GM23248 (cell line): Measurements from ENCODE around the gene NIPBL.

Source experiments
- EZH2 ChIP-seq: fragments of 200-600 bp; sonication (generic); IDR thresholded peaks from 2 replicates; pipeline ENCODE4 v1.6.1; 2018; ENCODE audit warnings: antibody characterized with exemption, mild to moderate bottlenecking; ENCODE audit not compliant: insufficient read depth, poor library complexity, severe bottlenecking
- EZH2phosphoT487 ChIP-seq: fragments of 200-600 bp; sonication (generic); IDR thresholded peaks from 2 replicates; pipeline ENCODE4 v1.6.1; 2018; ENCODE audit warnings: antibody characterized with exemption, moderate library complexity, mild to moderate bottlenecking, low read depth; ENCODE audit not compliant: insufficient read depth

DNA sequence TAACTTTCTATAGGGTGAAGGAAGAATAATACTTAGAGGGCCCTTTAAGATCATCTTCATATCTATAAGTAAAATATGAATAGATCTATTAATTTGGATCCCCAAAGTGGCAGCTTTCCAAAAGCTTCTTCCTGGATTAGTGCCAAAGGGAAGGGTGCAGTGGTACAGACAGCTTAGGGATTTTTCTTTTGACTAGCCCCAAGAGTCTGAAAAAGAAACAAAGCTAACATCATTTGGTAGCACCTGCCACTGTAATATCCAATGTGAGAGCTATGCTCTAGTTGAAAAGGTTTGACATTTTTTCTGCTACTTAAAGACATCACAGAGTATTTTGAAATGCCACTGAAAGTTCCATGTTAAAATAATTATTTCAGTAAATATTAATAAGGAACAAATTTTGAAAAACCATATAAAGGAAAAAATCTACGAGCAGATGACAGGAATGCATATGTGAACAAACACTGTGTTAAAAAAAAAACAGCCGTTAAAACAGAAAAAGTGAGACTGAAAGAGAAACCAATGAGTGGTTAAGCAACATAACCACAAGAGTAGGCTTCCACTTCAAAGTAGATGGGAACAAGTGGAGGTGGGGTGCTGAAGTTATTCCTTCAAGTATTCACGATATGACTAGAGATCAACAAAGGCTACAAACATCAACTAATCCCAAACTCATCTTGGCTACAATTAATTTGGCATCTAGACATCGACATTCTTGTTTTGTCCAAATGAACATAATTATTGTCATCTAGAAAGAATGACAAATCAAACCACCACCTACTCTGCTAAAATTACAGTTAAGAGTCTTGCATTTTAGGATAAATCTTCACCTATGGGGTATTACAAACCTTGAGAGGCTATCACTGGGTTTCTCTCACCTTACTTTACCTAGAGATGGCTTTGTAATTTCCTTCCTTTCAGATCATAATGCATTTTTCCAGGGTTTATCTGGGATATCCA is 235.1 kb downstream of the NIPBL start:
- TF ChIP-seq EZH2 (no peak), EZH2phosphoT487 (no peak)
